GM12874 (cell line): ENCODE data around the gene FOXK2.

Experiments
- TF ChIP-seq, protein P1 (sequence below): IDR thresholded peaks from 2 replicates; pipeline ENCODE4 v1.5.1; 2011; ENCODE audit warnings: low read depth, mild to moderate bottlenecking, control low read depth, low read length, moderate library complexity; ENCODE audit not compliant: insufficient read depth

The FOXK2 gene

DNA sequence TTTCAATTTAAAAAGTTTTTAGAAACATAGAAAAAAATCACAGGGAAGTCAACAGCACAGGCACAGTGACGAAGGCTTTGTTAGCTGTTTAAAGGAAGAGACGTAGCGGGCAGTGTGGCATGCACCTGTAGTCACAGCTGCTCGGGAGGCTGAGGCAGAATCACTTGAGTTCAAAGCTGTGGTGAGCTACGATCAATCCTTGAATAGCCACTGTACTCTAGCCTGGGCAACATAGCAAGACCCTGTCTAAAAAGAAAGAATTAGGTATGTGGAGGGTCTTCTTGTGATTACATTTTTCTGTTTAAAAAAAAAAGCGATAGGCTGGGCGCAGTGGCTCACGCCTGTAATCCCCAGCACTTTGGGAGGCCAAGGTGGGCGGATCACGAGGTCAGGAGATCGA lies 50.1 kb downstream of the FOXK2 start:
- TF ChIP-seq, protein P1, sequence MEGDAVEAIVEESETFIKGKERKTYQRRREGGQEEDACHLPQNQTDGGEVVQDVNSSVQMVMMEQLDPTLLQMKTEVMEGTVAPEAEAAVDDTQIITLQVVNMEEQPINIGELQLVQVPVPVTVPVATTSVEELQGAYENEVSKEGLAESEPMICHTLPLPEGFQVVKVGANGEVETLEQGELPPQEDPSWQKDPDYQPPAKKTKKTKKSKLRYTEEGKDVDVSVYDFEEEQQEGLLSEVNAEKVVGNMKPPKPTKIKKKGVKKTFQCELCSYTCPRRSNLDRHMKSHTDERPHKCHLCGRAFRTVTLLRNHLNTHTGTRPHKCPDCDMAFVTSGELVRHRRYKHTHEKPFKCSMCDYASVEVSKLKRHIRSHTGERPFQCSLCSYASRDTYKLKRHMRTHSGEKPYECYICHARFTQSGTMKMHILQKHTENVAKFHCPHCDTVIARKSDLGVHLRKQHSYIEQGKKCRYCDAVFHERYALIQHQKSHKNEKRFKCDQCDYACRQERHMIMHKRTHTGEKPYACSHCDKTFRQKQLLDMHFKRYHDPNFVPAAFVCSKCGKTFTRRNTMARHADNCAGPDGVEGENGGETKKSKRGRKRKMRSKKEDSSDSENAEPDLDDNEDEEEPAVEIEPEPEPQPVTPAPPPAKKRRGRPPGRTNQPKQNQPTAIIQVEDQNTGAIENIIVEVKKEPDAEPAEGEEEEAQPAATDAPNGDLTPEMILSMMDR = no peak

GRCh38 chr17:82570277-82570676 lies 50.7 kb downstream of the FOXK2 start:
- TF ChIP-seq, protein P1 = no peak

DNA sequence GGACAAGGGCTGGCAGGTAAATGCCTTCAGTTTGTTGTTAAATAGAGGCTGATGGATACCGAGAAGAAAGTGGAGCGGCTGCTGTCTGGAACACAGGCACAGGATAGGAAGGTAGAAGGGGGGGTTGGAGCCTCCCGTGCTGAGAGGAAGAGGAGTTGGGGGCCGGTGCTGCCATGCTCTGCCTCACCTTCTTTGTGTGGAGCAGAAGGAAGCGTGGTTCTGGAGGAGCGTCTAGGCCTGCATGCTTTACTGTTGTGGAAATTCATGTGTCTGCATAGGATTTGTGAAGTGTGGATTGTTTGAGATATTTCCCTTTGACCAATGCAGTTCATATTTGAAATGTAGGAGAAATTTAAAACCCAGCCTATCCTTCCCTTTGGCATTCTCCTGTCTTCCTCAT lies 52.3 kb downstream of the FOXK2 start:
- TF ChIP-seq, protein P1 = no peak

- TF ChIP-seq, protein P1 = no peak
These were observed 54.5 kb downstream of the FOXK2 start for GRCh38 chr17:82574041-82574440.

- TF ChIP-seq, protein P1 = no peak
These were observed 57.8 kb downstream of the FOXK2 start for GRCh38 chr17:82577300-82577699.

DNA sequence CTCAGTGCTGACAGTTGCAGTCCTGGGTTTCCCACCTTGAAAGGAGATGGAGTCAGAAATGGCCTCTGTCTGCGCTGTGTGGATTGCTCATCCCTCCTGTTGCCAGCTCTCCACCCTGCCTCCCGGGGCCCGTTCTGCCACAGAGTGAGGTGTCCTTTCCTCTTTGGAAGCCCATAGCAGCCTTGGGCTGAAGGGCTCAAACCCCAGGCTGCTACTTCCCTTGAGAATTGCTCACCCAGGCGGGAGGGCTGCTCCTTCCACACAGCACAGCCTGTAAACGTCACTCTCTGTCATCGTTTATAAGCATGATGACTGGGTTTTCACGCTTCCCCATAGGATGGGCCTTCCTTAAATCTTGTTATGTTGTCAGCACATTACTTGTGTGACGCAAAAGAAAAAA lies 62.7 kb downstream of the FOXK2 start:
- TF ChIP-seq, protein P1 = no peak

DNA sequence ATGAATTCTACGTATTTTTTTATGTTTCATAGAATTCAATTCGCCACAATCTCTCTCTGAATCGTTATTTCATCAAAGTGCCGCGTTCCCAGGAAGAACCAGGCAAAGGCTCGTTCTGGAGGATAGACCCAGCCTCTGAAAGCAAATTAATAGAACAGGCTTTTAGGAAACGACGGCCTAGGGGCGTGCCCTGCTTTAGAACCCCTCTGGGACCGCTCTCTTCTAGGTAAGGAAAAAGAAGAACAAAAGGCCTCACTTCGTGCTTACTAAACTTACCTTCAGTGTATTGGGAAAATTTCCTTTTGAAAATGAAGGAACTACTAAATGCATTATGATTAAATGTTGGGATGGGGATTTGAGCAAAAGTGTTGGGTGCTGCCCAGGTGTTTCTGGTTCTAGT lies 63.2 kb downstream of the FOXK2 start:
- TF ChIP-seq, protein P1 = no peak
